GM12892 (cell line): ENCODE results near the gene DUXB.

ENCODE experiments used
- POLR2A ChIP-seq: IDR thresholded peaks from 2 replicates; pipeline ENCODE4 v1.6.1; 2011; ENCODE audit warnings: low read depth, low read length, control low read depth
- POLR2AphosphoS5 ChIP-seq: IDR thresholded peaks from 2 replicates; pipeline ENCODE4 v1.6.1; 2011; ENCODE audit warnings: low read depth, low read length, control low read depth
- TAF1 ChIP-seq: IDR thresholded peaks from 2 replicates; pipeline ENCODE4 v1.6.1; 2011; ENCODE audit warnings: low read depth, mild to moderate bottlenecking, control low read depth, low read length, borderline replicate concordance

DNA sequence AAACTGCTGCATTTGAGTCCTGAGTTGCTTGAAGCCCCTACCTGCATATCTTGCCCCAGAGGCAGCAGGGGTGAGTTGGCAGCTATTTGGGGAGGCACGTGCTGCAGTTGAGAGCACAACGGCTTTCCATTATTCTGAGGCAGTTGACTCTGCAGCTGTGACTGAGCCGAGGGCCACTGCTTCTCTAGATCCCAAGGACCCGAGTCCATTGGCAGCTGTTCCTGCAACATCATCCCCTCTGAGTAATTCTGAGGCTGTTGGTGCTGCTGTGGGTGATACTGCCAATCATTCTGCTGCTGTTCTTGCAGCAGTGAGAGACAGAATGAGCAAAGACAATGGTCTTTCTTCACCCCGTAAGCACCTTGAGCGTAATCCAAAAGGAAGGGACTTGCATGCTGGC, 40.9 kb downstream of the DUXB start:
- TF ChIP-seq POLR2A: no peak
- no peak for TF ChIP-seq POLR2AphosphoS5
- no peak for TF ChIP-seq TAF1
